DMS 273 treated with DMSO at 0.1 percent for 48 hours (cell line): ENCODE results near the gene MAP3K7.

Source experiments
- DNase-seq: peaks from one replicate; lab custom pipeline; 2025; lab: John Stamatoyannopoulos, UW

The MAP3K7 gene

DNA sequence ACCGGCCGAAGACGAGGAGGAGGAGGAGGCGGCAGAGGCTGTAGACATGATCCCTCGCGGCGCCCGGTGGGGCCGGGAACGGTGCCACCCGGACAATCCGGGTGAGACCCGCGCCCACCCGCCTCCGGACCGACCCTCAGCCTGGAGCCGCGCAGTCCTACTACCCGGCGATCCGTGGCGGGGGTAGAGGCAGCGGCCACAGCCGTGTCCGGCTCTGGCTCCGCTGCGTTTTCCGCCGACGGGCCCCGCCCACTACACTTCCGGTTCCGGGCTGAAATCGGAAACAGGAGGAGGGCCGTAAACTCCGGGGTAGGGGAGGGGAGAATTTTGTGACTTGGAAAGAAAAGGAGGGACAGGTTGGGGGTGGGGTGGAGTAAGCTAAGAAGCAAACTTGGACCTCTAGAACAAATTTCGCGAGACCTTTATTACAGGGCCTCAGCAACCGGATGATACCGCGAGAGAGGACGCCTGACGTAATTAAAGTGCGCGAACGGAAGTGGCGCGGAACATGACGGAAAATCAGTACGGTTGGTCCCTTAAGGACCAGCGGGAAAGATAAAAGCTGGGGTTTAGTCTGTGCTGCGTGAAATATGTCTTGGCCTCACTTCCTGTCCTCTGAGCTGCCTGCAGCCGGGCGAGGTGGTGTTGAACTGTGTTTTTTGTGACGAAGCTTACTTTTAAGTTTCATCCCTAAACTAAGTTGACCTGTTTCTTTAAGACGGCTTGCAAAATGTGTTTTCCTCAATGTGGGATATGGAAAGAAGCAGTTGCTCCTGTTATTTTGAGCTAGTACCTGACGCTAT is at the start of gene MAP3K7:
MAP3K7 (minus strand) TSS at position 237 of the 803 bp plus-strand sequence; CDS start at position 48, 189 bp downstream.
- peak; percentile 96 for DNase-seq

DNA sequence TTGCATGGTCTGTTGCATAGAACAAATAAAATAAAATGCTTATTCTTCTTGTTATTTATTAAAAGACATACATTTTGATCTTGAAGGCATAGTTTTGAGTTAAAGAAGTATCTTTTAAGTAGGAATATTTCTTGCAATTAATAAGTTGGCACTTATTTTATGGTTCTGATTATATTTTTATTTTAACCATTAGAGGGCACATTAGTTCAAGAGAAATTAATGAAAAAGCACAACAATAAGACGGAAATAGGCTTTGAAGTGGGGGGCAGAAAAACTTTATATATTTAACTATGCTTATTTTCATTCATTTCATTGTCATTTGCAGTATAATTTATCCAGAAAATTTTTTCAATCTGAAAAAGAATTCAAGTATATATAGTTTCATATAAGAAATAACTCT is 44.2 kb upstream of the MAP3K7 start:
- DNase-seq, result no peak

DNA sequence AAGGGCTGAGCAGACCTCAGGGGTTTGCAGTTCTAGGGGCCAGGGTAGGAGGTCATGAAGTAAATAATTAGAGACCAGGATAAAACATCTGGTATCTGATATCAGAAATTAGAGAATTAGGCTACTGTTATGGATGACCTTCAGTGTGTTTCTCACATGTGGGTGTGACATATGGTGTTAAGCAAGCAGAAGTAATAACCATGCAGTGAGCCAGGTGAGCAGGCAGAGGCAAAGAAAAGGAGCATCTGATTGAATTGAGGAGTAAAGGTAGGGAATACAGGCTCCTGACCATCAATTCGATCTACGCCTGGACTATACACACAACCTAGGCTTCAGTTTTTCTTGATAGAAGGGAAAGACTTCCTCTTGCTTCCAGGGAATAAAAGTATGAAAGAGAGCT is 34.7 kb upstream of the MAP3K7 start:
- DNase-seq, result no peak

DNA sequence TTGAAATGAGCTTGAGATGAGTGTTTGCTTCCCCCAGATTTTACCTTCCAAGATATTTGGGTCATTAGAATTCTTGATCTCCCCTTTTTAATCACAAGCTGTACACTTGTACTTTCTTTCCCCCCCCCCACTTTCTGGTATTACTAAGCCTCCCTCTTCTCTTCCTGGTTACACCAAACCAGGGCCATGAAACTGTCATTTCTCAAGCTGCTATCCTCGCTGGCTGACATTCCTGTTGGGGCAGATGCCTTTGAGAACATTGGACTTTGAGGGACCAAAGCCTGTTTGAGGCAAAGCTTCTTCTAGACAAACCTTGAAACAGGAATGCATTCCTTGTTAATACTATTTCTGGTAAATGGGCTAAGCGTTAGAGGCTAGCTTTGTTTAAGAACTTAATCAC is 32.3 kb upstream of the MAP3K7 start:
- DNase-seq, result no peak

DNA sequence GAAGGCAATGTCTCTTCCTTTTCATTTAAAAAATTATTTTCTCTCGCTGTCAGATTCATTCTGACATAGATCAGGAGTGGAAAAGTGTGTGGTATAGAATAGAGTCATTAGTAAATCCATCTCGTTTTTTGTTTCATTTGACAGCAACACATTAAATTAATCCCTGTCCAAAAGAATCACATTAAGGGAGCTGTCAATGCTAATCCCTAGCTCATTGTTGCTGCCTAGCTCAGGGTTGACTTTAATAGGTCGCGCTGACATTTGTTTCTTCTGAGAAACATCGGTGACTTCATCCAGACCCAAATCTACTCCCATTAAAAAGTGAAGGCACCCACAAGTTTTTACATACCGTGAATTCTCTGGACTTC is 25.4 kb upstream of the MAP3K7 start:
- no peak for DNase-seq

DNA sequence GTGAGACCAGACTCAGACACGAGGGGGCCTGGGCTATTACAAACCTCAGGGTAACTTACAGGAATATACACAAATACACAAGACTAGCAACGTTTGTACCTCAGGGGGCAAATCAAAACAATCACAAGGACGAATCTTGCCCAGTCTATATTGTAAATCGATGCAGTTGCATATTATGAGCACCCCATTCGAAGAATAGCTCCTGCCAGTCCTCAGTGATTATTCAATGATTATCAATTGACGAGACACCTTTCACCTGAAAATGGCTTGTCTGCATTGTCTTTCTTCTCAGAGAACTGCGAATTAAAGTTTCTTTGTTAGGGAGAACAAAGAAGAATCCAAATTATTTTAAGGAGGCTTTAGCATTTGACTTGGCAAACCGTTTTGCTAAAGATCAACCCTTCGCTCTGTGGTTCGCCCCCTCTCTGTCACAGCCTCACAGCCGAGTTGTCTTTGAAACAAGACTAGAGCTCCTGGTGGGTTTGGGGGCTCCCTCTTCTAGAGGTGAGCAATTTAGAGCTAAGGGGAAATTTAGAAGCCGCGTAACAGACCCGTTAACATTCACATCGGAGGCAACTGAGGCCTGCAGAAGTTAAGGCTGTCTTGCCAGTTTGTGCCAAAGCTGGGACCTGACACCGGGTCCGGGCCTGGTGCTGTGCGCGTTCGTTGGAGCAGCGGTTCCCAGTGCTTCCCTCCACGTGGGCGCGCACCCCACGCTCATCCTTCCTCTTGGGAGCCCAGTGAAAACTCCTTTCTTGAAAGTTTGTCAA is 24.9 kb upstream of the MAP3K7 start:
- no peak for DNase-seq

DNA sequence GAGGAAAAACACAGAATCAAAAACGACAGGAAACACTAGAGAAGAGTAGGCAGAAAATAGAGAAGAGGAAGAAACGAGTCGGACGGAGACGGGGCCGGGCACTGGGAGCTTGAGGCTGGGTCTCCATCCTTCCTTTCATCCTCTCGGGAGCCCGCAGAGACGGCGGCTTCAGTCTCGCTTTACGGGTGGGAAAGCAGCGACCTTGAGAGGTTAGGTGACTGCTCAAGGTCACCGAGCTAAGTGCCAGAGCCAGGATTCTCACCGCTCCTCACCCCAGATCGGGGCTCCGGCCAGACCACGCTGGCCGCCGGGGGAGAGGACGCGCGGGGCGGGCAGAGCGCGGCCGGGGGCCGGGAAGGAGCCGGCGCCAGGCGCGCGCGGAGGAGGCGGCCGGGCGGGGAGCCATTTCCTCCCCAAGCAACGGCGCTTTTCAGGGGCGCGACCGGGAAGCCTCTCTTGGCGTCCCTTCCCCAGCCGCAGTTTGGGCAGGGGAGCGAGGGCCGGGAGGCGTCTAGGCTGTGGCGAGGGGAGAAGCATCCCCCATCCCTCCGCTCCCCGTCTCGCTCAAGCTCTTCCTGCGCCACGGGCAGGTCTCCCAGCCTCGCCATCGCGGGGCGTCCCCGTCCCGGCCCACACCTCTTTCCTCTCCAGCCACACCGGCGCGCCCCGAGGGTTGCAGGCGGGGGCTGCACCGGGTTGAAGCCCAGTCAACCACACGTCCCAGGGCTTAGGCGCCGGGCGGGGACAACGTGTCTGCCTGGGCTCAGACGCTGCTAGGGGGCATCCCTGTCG is 24.1 kb upstream of the MAP3K7 start:
- no peak for DNase-seq

DNA sequence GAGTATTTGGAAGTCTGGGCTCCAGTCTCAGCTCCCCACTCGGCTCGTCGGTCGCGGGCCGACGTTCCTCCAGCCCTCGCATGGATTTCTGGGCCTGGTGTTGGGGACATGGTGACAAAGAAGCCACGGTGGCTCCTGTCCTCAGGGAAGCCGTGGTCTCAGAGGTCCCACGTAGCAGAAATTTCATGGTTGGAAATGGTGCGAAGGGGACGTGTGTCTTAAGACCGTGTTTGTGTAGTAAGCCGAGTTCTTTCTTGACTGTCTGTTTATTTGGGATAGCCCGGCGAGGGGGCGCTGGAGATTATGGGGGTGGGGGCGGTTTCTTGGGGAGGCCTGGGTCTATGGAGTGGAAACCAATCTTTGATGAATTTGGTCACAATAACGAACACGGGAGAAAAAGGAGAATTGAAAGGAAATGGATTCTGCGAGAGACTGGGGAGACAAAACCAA is 23.5 kb upstream of the MAP3K7 start:
- DNase-seq, result no peak

DNA sequence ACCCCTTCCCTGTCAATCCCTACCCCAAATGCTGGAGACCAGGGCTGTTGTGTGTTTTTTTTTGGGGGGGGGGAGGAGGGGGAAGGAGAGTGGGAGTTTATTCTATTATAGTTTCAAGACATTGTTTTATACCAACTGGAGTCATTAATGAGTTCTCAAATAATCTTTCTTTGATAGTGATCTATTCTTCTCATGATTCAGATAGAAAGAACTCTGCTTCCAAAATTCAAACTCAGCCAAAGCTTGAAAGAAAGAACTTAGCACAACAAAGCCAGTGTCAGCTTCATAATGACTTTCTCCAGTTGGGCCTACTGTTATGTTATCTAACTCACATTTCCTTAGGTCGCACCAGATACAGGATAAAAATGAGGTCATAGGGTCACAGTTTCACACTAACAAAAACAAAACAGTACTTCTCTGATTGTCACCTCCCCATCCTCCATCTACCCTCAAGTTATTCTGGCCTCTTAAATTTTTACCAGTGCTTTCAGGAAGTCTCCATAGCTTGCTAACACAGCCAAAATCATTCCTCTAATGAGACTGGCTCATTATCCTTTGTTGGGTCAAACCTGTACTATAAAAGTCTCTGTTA is 19.0 kb upstream of the MAP3K7 start:
- no peak for DNase-seq

DNA sequence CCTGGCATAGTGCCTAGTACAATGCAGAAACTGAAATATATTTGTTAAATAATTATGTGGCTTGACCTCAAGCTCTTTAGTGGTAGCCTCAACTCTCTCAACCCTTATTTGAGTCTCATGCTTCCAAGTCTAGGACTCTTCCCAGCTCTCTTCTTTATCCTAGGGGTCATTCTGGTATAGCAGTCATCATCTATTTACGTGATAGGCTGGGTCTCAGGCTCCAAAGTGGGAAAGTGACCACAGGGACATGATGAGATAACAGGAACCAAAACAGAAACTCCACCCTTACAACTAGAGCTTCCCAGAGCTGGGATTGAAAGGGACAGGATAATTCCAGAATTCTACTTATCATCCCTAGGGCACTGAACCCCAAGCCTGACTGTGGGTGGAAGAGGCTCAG is 17.7 kb upstream of the MAP3K7 start:
- DNase-seq, result no peak

DNA sequence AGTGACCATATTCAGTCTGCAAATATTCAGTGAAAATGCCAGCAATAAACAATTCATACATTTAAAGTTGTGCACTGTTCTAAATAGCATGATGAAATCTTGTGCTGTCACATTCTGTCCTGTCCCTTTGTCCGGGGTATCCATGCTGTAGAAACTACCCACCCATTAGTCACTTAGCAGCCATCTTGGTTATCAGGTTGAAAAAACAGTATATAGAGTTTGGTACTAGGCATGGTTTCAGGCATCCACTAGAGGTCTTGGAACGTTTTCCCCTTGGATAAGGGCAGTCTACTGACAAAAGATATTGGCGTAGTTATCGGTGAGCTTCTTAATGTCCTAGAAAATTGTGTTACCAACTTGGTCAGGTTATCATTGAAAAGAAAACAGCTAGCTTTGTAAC is 12.3 kb upstream of the MAP3K7 start:
- no peak for DNase-seq

DNA sequence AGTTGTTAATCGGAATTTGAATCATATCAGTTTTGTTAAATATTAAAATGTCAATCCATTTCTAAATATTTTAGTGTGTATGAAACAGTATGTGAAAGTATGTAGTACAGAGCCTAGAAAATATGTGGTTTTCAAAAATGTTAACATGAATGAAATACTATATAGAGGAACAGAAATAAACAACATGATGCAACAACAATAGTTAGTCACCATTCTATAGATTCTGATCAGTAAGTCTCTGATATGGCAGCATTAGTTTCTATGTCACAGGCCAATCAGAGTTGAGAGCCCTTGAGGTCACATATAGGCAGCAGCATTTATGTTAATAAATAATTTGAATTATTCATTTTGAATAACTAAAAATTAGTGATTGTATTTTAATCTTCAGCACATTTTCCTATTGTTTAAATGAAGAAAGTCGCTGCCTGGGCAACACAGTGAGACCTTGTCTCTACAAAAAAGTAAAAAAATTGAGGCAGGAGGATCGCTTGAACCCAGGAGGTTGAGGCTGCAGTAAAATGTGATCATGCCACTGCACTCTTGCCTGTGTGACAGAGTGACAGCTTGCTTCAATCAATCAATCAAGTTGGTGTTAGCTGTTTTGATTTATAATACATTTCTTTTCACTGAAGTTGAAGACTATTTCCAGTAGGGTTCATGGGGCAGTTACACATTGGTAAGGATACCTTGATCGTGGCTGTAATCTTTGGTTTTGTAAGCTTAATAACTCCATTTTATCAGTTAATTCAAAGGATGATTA is 11.5 kb upstream of the MAP3K7 start:
- DNase-seq, result no peak

DNA sequence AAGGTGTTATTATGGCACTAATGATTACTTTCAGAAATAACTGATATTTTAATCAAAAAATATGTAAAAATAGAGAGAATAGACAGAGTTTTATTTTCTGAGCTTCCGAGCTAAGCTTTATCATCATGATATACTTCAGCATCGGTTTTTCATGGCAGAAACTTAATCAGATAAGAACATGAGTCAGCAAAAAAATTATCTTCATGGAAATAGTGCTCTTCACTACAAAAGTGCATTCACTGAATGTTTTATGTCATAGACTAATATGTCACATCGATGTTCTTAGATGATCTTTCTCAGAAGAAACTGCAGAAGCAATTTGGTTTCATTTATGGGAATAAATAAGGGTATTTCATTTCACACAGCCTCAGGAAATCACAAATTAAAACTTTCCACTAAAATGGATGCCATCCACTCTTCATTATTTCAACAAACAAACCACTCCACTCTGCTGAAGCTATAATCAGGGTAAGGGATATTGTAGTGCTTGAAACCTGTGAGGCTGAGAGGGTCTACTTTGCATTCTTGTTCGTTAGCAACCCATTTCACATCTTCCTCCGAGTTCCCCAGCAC is 10.2 kb upstream of the MAP3K7 start:
- DNase-seq, result no peak

DNA sequence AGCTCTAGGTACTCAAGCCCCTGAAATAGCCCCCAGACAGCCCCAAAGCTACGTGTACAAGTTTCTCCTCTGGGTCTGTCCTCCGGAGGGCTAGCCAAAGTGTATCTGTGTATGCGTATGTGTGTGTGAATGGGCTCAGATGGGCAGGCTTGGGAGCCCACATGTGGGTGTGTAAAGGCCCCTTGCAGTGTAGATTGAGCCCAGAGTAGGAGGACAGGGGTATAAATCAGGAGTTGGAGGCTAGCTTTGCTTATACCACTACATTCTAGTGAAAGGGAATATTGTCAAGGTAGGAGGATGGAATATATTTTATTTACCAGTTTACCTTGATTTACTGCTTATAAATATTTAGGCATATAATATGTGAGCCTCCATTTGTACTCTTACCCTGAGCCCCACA is 9.0 kb upstream of the MAP3K7 start:
- DNase-seq, result no peak

DNA sequence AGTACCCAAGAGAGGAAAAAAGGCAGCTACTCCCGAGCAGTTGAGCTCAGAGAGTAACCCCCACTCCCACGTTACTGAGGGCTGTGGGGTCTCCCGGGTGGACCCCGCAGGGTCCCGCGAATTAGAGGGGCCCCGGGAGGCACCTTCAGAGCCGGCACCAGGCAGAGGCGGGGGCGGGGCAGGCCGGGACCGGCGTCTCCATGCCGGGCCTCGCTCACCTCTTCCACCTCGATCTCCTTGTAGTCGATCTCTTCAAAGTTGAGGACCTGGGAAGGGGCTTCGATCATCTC is 381 bp downstream of the MAP3K7 start:
- no peak for DNase-seq

DNA sequence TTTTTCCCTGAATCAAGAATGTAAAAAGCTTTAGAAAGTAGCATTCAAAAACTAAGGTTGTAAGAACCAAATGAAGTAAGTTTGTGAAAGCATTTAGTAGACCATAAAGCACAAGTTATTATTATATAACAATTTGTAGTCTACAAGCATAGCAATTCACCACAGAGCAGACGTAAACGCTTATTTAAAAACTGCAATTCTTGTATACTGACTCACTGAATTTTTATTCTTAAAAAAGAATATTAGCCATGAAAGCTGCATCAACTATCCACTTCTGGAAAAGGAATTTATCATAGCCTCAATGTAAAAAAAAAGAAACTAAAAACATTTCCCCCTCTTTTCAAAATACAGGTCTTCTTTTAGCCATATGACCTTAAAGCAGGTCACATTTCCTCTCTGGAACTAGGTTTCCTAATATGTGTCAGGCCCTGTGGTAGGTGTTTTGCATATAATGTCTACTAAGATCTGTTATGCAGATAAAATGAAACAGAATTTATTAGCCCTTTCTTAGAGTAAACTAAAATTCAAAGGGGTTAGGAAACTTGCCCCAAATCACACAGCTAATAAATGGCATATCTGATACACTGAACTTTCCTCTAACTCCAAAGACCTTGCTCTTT is 2.1 kb downstream of the MAP3K7 start:
- DNase-seq, result no peak

DNA sequence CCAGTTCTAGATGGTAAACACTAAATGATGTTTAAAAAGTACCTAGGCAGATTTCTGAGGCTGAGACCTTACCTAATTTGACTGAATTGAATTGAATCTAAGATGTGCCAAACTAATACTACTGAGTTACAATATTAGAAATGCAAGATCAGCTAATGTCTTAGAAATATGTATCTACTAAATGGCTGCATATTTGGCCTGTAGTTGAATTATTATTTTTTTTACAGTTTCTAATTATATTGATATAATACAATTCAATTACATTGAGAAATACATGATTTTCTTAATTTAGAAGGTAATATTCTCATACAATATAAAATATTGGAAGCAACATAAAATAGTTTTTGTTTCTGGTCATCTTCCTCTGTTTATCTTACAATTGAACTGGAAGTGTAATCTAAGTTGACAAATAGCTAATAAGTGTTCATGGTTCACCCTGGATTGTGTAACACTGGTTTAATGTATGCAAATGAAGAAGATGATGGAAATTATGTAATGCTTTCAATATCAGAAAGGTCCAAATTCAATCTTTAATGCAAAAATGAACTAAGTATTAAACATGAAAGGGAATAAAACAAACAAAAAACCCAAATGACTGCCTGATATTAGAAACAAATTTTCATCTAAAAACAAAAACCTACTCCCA is 2.9 kb downstream of the MAP3K7 start:
- no peak for DNase-seq

DNA sequence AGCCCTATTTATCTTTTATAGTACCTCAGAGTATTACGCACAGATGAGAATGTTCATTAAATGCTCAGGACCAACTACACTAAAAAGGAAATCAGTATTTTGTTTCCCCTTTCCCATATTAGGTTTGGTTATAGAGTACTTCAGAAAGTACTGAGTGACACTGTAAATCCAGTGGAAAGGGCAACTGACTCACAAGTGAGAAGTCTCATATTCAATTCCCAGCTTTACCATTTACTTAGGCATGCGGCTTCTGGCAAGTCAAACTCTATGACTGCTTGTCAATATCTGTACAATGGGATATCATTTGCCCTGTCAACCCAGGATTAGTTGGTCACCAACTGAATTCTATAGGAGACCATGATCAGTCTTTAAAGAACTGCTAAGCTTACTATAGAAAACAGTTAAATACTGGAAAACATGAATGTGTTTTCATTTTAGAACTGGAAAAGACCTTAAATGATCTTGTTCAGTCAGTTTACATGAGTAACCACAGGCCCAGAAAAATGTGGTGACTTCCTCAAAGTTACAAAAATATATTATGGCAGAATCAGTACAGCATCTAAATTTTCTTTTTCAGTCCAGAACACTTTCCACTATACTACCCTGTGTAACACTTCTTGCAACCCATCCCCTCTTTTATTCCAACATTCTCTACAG is 3.6 kb downstream of the MAP3K7 start:
- no peak for DNase-seq

DNA sequence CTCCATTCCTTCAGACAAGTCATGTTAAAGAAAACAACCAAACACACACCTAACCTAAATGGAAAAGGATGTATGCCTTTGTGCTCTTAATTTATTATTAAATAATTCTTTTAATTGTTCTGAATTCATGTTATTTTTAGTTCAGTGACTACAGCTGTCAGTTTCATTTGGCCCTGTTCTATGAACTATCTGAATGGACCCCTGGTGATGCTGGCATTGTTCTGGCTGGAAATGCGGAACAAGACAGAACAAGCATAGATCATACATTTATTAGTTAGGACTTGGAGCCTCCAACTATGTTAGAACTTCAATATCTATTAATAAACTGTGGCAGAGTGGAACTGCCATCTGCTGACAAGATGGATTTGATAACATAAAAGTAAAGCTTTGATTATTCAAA is 5.7 kb downstream of the MAP3K7 start:
- DNase-seq, result no peak
